H1 (cell line): Measurements from ENCODE around the gene CYP46A1. TPM values are rescaled to one million over a fixed set of nuclear protein-coding genes. Genes with fewer than 3 reads are reported as not detected.

Experiments
- CHD7 ChIP-seq: fragments of 300-600 bp; sonication (generic); IDR thresholded peaks from 2 replicates; pipeline ENCODE4 v1.7.1; 2012; ENCODE audit warnings: low read length, moderate library complexity, mild to moderate bottlenecking, inconsistent platforms; ENCODE audit not compliant: insufficient replicate concordance
- polyA plus RNA-seq, 7 experiments: library from polyadenylated mRNA; depleted of rRNA in 3 of 7; stranded (reverse) in 5 of 7; unstranded in 2 of 7; fragments of >200 nt in 5 of 7; fragments of 200-250 nt in 2 of 7; gene quantifications; 1 replicate in 5 of 7; 2 replicates in 1 of 7; 4 replicates in 1 of 7; pipeline versions ENCODE4 v1.2.1 to v1.2.3, GENCODE V29; 2011 to 2013; ENCODE audit warnings: missing spikeins in 2 of 7, mixed read lengths in 2 of 7
- total RNA-seq: library from RNA; stranded (reverse); fragmentation: NEBNext Ultra II Directional; extraction: Animal tissue kit (Norgen Biotek cat#: 25700); gene quantifications from 2 replicates; pipeline ENCODE4 v1.2.1, GENCODE V29; 2021

Gene CYP46A1
- total and polyA plus RNA-seq, 2 of the 8 experiments (the other 6 are each of a cell fraction or from before 2014, with no cell fraction given): 0.41 to 1.3 TPM

GRCh38 chr14:99734406-99735051 is 50.4 kb downstream of the CYP46A1 start (continued):
- TF ChIP-seq CHD7: no peak
